ENCODE results near the gene MTARC2.

DNA sequence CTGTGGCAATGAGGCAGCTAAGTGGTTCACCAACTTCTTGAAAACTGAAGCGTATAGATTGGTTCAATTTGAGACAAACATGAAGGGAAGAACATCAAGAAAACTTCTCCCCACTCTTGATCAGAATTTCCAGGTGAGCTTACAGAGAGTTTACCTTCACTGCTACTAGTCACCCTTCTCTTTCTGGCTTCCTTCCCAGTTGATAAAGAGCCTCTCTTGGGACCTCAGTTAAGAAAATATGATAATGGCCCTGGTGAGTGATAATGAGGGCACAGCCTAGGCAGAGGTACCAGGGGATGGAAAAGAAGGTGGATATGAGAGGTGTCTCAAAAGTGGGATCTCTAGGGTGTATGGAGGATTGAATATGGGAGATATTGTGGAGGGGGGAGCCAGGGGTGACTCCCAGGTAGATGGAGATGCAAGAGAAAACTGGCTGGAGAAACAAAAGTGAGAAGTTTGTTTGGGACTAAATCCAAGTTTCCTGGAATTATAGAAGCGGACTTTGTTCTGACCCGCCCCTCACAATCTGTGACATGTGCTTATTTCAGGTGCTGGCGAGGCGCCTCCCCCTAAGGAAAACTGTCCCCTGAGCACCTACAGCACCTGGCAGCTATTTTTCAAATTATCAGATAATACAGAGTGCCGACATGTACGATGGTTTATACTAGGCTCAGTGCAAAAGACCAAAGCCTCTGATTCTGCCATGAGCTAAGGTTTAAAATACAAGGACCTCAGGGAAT is 13.7 kb downstream of the MTARC2 start:
- TF ChIP-seq TAF1 (IDR thresholded peaks at IDR 0.05; ENCODE audit: borderline replicate concordance, insufficient read depth, low read length) (no peak), SIN3A (IDR thresholded peaks at IDR 0.05; ENCODE audit: borderline replicate concordance, insufficient read depth, low read length) (no peak), POLR2AphosphoS5 (IDR thresholded peaks at IDR 0.05; ENCODE audit: low read depth, low read length) (no peak), FOXP2 (optimal IDR thresholded peaks at IDR 0.05; ENCODE audit: borderline replicate concordance, extremely low read depth, extremely low read length, insufficient read depth) (no peak)
- TF ChIP-seq, protein P1, sequence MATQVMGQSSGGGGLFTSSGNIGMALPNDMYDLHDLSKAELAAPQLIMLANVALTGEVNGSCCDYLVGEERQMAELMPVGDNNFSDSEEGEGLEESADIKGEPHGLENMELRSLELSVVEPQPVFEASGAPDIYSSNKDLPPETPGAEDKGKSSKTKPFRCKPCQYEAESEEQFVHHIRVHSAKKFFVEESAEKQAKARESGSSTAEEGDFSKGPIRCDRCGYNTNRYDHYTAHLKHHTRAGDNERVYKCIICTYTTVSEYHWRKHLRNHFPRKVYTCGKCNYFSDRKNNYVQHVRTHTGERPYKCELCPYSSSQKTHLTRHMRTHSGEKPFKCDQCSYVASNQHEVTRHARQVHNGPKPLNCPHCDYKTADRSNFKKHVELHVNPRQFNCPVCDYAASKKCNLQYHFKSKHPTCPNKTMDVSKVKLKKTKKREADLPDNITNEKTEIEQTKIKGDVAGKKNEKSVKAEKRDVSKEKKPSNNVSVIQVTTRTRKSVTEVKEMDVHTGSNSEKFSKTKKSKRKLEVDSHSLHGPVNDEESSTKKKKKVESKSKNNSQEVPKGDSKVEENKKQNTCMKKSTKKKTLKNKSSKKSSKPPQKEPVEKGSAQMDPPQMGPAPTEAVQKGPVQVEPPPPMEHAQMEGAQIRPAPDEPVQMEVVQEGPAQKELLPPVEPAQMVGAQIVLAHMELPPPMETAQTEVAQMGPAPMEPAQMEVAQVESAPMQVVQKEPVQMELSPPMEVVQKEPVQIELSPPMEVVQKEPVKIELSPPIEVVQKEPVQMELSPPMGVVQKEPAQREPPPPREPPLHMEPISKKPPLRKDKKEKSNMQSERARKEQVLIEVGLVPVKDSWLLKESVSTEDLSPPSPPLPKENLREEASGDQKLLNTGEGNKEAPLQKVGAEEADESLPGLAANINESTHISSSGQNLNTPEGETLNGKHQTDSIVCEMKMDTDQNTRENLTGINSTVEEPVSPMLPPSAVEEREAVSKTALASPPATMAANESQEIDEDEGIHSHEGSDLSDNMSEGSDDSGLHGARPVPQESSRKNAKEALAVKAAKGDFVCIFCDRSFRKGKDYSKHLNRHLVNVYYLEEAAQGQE (IDR thresholded peaks at IDR 0.05; ENCODE audit: insufficient read depth in 1 of 2, low read depth in 2 of 2, low read length in 2 of 2): no peak

Data from PFSK-1 (cell line).